BLaER1 (cell line): ENCODE data around the gene CDK18.

Experiments used
- H3K27ac ChIP-seq: shearing (Covaris generic); formaldehyde crosslinking; 2 replicates; pipeline ENCODE4 v1.8.1; 2022
- H3K27me3 ChIP-seq: shearing (Covaris generic); formaldehyde crosslinking; 2 replicates; pipeline ENCODE4 v1.8.1; 2022
- H3K36me3 ChIP-seq: shearing (Covaris generic); formaldehyde crosslinking; 2 replicates; pipeline ENCODE4 v1.8.1; 2022
- H3K4me1 ChIP-seq: shearing (Covaris generic); formaldehyde crosslinking; 2 replicates; pipeline ENCODE4 v1.8.1; 2022
- H3K4me2 ChIP-seq: shearing (Covaris generic); formaldehyde crosslinking; 2 replicates; pipeline ENCODE4 v1.8.1; 2022
- H3K4me3 ChIP-seq: shearing (Covaris generic); formaldehyde crosslinking; 2 replicates; pipeline ENCODE4 v1.8.1; 2022
- H3K9ac ChIP-seq: shearing (Covaris generic); formaldehyde crosslinking; 2 replicates; pipeline ENCODE4 v1.8.1; 2022
- H3K9me3 ChIP-seq: shearing (Covaris generic); formaldehyde crosslinking; 2 replicates; pipeline ENCODE4 v1.8.1; 2022
- H4K20me1 ChIP-seq: shearing (Covaris generic); formaldehyde crosslinking; 2 replicates; pipeline ENCODE4 v1.8.1; 2022
- Cebpa-rat ChIP-seq: shearing (Covaris generic); IDR thresholded peaks from 2 replicates; pipeline ENCODE4 v1.8.1; 2022

CDK18 gene

DNA sequence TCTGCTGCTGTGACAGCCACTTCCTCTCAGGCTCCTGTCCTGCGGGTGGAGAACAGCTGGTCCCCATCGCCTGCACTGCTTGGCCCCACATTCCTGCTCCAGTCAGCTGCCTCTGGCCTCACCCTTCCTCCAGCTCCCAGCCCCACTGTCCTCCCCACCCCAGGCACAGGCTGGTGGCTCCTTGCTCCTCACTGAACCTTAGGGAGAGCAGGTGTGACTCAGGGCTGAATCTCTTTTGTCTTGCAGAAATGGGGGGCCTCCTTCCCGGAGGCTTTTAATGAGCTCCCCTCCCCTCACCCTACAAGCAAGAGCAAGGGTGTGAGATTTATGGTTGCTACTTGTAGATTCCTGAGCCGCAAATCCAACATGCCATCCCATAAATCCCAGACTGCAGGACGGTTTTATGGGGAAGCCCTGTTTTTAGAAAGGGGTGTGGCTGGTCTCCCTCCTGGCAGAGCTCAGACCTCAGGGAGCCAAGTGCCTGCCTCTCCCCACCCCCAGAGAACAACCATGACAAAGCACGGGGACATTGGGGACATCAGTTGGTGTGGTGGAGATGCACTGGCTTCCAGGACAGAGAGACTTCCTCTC, 15.2 kb downstream of the CDK18 start:
- peaks cover 86% of the 10 kb centered on the region for H4K20me1 ChIP-seq
- H3K9ac ChIP-seq: no peak overlapping the region
- no peaks in the 10 kb centered on the region for H3K9me3 ChIP-seq
- TF ChIP-seq Cebpa-rat: no peak
- no peaks in the 10 kb centered on the region for H3K27me3 ChIP-seq
- peaks cover 3% of the 10 kb centered on the region; the same call in 1 of the 2 replicates for H3K36me3 ChIP-seq
- H3K4me3 ChIP-seq: no peak overlapping the region
- H3K4me2 ChIP-seq: no peak overlapping the region
- H3K4me1 ChIP-seq: peaks cover 35% of the 10 kb centered on the region
- H3K27ac ChIP-seq: no peak overlapping the region

GRCh38 chr1:205520709-205521108, 16.2 kb downstream of the CDK18 start:
- no peak overlapping the region for H3K27ac ChIP-seq
- no peaks in the 10 kb centered on the region for H3K9me3 ChIP-seq
- peaks cover 75% of the 10 kb centered on the region for H4K20me1 ChIP-seq
- TF ChIP-seq Cebpa-rat: no peak
- H3K9ac ChIP-seq: no peak overlapping the region
- no peaks in the 10 kb centered on the region for H3K27me3 ChIP-seq
- peaks cover 14% of the 10 kb centered on the region for H3K36me3 ChIP-seq
- no peak overlapping the region for H3K4me2 ChIP-seq
- peaks cover 28% of the 10 kb centered on the region for H3K4me1 ChIP-seq
- H3K4me3 ChIP-seq: no peak overlapping the region

- H3K9ac ChIP-seq: no peak overlapping the region
- TF ChIP-seq Cebpa-rat: no peak
- H3K36me3 ChIP-seq: peaks cover 24% of the 10 kb centered on the region
- peaks cover 18% of the 10 kb centered on the region for H3K4me1 ChIP-seq
- no peaks in the 10 kb centered on the region for H3K27me3 ChIP-seq
- H3K4me3 ChIP-seq: no peak overlapping the region
- no peak overlapping the region for H3K27ac ChIP-seq
- no peaks in the 10 kb centered on the region for H3K9me3 ChIP-seq
- H4K20me1 ChIP-seq: peaks cover 65% of the 10 kb centered on the region
- H3K4me2 ChIP-seq: peak overlapping the region; percentile 19
These were observed 17.2 kb downstream of the CDK18 start for GRCh38 chr1:205521686-205522085.

- Histone ChIP-seq H3K4me1 (peaks cover 16% of the 10 kb centered on the region), H3K4me3 (no peak overlapping the region), H3K36me3 (peaks cover 26% of the 10 kb centered on the region), H3K27ac (no peak overlapping the region), H3K27me3 (no peaks in the 10 kb centered on the region), H4K20me1 (peaks cover 55% of the 10 kb centered on the region), H3K9ac (no peak overlapping the region), H3K4me2 (no peak overlapping the region), H3K9me3 (no peaks in the 10 kb centered on the region)
- TF ChIP-seq Cebpa-rat: no peak
These were observed 18.2 kb downstream of the CDK18 start for GRCh38 chr1:205522692-205523091.

GRCh38 chr1:205523261-205523890, 18.9 kb downstream of the CDK18 start:
- no peak for TF ChIP-seq Cebpa-rat

GRCh38 chr1:205523891-205524793, 19.7 kb downstream of the CDK18 start:
- Histone ChIP-seq H3K27me3 (no peaks in the 10 kb centered on the region), H3K36me3 (peaks cover 26% of the 10 kb centered on the region), H3K4me1 (peaks cover 29% of the 10 kb centered on the region), H4K20me1 (peaks cover 40% of the 10 kb centered on the region), H3K9ac (no peak overlapping the region), H3K4me3 (no peak overlapping the region), H3K27ac (no peak overlapping the region), H3K9me3 (no peaks in the 10 kb centered on the region), H3K4me2 (peak overlapping the region; percentile 43)
- TF ChIP-seq Cebpa-rat: no peak

More at GRCh38 chr1:205523261-205523890, 18.9 kb downstream of the CDK18 start:
- Histone ChIP-seq H3K9ac (no peak overlapping the region), H3K4me3 (no peak overlapping the region), H3K4me2 (no peak overlapping the region), H3K4me1 (peaks cover 22% of the 10 kb centered on the region), H3K27me3 (no peaks in the 10 kb centered on the region), H4K20me1 (peaks cover 48% of the 10 kb centered on the region), H3K36me3 (peaks cover 26% of the 10 kb centered on the region), H3K27ac (no peak overlapping the region), H3K9me3 (no peaks in the 10 kb centered on the region)

DNA sequence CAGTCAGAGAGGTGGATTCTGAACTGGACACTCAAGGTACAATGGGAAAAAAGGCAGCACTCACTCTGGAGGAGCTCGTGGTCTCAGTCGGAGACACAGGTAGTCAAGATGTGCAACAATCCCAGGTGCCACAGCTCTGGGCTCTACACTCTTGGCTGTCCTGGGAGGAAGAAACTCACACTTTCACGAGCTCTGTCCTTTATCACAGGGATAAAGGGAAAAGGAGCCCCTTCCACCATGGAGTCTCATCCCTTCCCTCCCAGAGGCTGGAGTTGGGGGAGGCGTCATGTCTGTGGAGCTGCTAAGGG, 20.3 kb downstream of the CDK18 start:
- Histone ChIP-seq H3K4me2 (no peak overlapping the region), H3K27me3 (no peaks in the 10 kb centered on the region), H3K36me3 (peaks cover 31% of the 10 kb centered on the region), H3K27ac (no peak overlapping the region), H3K4me3 (no peak overlapping the region), H3K9ac (no peak overlapping the region), H4K20me1 (peaks cover 34% of the 10 kb centered on the region), H3K4me1 (peaks cover 32% of the 10 kb centered on the region), H3K9me3 (no peaks in the 10 kb centered on the region)
- no peak for TF ChIP-seq Cebpa-rat

GRCh38 chr1:205525495-205526285, 21.2 kb downstream of the CDK18 start:
- Histone ChIP-seq H3K9ac (no peak overlapping the region), H3K4me3 (no peak overlapping the region), H3K4me2 (no peak overlapping the region), H3K36me3 (peaks cover 41% of the 10 kb centered on the region), H3K4me1 (peaks cover 32% of the 10 kb centered on the region), H3K27me3 (no peaks in the 10 kb centered on the region), H4K20me1 (peaks cover 30% of the 10 kb centered on the region), H3K9me3 (no peaks in the 10 kb centered on the region), H3K27ac (no peak overlapping the region)
- TF ChIP-seq Cebpa-rat: no peak

GRCh38 chr1:205526431-205526830, 22.0 kb downstream of the CDK18 start:
- no peak for TF ChIP-seq Cebpa-rat
- Histone ChIP-seq H3K4me1 (peaks cover 32% of the 10 kb centered on the region), H3K4me2 (no peak overlapping the region), H4K20me1 (peaks cover 25% of the 10 kb centered on the region), H3K27ac (no peak overlapping the region), H3K9ac (no peak overlapping the region), H3K9me3 (no peaks in the 10 kb centered on the region), H3K36me3 (peaks cover 47% of the 10 kb centered on the region), H3K4me3 (no peak overlapping the region), H3K27me3 (no peaks in the 10 kb centered on the region)
